H1 (cell line): ENCODE measurements around the gene ASZ1. TPM values are rescaled to one million over a fixed set of nuclear protein-coding genes. Genes with fewer than 3 reads are reported as not detected.

Source experiments
- SP4 ChIP-seq: IDR thresholded peaks from 2 replicates; pipeline ENCODE4 v1.6.1; 2012; ENCODE audit warnings: low read length, inconsistent platforms
- polyA plus RNA-seq, 7 experiments: library from polyadenylated mRNA; depleted of rRNA in 3 of 7; stranded (reverse) in 5 of 7; unstranded in 2 of 7; fragments of >200 nt in 5 of 7; fragments of 200-250 nt in 2 of 7; gene quantifications; 1 replicate in 5 of 7; 2 replicates in 1 of 7; 4 replicates in 1 of 7; pipeline versions ENCODE4 v1.2.1 to v1.2.3, GENCODE V29; 2011 to 2013; ENCODE audit warnings: missing spikeins in 2 of 7, mixed read lengths in 2 of 7
- total RNA-seq: library from RNA; stranded (reverse); fragmentation: NEBNext Ultra II Directional; extraction: Animal tissue kit (Norgen Biotek cat#: 25700); gene quantifications from 2 replicates; pipeline ENCODE4 v1.2.1, GENCODE V29; 2021

ASZ1 gene
- total and polyA plus RNA-seq, 2 of the 8 experiments (the other 6 are each of a cell fraction or from before 2014, with no cell fraction given): not detected

DNA sequence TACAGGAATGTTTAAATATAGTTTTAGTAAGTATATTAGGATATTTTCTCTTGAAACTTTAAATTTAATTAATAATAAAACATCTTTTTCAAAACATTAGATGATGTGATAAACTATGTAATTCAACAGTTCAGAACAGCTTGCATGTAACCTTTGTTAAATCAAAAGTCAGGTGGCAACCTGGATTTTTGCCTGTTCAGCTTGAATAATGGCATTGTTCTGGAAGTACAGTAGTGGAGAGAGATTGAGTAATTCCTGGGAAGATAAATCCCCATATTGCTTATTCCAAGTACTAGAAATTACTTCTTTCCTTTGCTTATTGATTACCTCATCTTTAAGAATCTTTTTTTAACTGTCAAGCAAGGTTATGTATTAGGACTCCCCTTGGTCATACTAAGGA is 32.4 kb upstream of the ASZ1 start (continued):
- no peak for TF ChIP-seq SP4
